Esophagus muscularis mucosa (tissue), 4 donors: ENCODE data around the gene TAS2R40. TPM values are rescaled to one million over a fixed set of nuclear protein-coding genes. Genes with fewer than 3 reads are reported as not detected.

ENCODE experiments used
- DNase-seq: peaks from one replicate; pipeline ENCODE4 v3.0.0-alpha.2; 2017; ENCODE audit errors: extremely low spot score
- H3K27ac ChIP-seq, 4 donors: fragments of 200-600 bp; sonication (generic); replicated peaks in 1 of 4; 1 replicate in 3 of 4; 2 replicates in 1 of 4; pipeline ENCODE4 v1.5.1; 2016 to 2019; ENCODE audit warnings: mild to moderate bottlenecking in 1 of 4
- H3K27me3 ChIP-seq, 4 donors: fragments of 200-600 bp; sonication (generic); one replicate each; pipeline versions ENCODE4 v1.5.1 to v1.6.0; 2016 to 2019
- H3K36me3 ChIP-seq, 4 donors: fragments of 200-600 bp; sonication (generic); one replicate each; pipeline ENCODE4 v1.5.1; 2016 to 2019
- H3K4me1 ChIP-seq, 4 donors: fragments of 200-600 bp; sonication (generic); one replicate each; pipeline ENCODE4 v1.5.1; 2016 to 2019
- H3K4me3 ChIP-seq, 4 donors: fragments of 200-600 bp; sonication (generic); 1 replicate in 2 of 4; 2 replicates in 2 of 4; pipeline ENCODE4 v1.5.1; 2016 to 2019; ENCODE audit warnings: mild to moderate bottlenecking in 4 of 4, moderate library complexity in 1 of 4
- H3K9me3 ChIP-seq, 4 donors: fragments of 200-600 bp; sonication (generic); 1 replicate in 3 of 4; 2 replicates in 1 of 4; pipeline ENCODE4 v1.5.1; 2016 to 2019
- CTCF ChIP-seq, 3 experiments: fragments of 200-600 bp in 2 of 3; fragments of 450-650 bp in 1 of 3; sonication (generic) in 2 of 3; IDR thresholded peaks; one replicate each; pipeline ENCODE4 v1.5.1; 2017 to 2019; ENCODE audit warnings: antibody characterized with exemption in 3 of 3, mild to moderate bottlenecking in 2 of 3, moderate library complexity in 1 of 3
- EP300 ChIP-seq: sonication (generic); formaldehyde crosslinking; IDR thresholded peaks from one replicate; pipeline ENCODE4 v1.6.1; 2017; ENCODE audit warnings: antibody characterized with exemption
- POLR2A ChIP-seq: fragments of 450-650 bp; IDR thresholded peaks from one replicate; pipeline ENCODE4 v1.6.1; 2017; ENCODE audit warnings: antibody characterized with exemption, moderate library complexity, mild to moderate bottlenecking, low read depth
- POLR2AphosphoS5 ChIP-seq, 2 donors: sonication (generic); formaldehyde crosslinking; IDR thresholded peaks; one replicate each; pipeline ENCODE4 v1.6.1; 2017; ENCODE audit warnings: antibody characterized with exemption in 2 of 2
- WGBS: methylation state at CpG from one replicate; pipeline ENCODE4 v1.1.5; 2018; 5-methylcytosine and 5-hydroxymethylcytosine counted together
- intact Hi-C: fragments of 100-400 bp; cut with DNase I; formaldehyde crosslinking; loops from one replicate; pipeline ENCODE4 v1.15.1; 2023
- total RNA-seq, 4 donors: library from RNA; depleted of rRNA; stranded (reverse); fragments of >200 nt; gene quantifications; one replicate each; pipeline versions ENCODE4 v1.1.0 to v1.2.1, GENCODE V29; 2016

The TAS2R40 gene
- total RNA-seq, 4 donors from 2014 or later, result not detected

DNA sequence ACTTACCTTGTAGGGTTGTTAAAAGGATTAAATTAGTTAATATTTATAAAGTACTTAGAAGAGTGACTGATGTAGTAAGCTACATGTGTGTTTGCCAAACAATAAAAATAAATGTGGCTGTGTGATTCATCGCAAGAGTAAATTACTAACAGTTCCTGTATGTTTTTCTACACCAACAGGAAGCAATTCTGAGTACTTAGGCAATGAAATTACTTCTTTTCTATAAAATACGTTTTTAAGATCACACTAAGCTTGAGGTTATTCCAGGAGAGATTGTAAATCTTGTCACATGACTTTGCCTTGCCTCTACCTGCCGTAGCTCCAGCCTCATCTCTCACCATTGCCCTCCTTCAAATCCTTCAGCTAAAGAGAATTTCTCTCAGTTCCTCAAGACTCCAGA is 23.3 kb downstream of the TAS2R40 start:
- intact Hi-C loops, result no loop called here
- 66% methylated on average over 3 of the region's 3 CpGs for WGBS
- no peak for DNase-seq

GRCh38 chr7:143247372-143247771 is 25.5 kb downstream of the TAS2R40 start:
- H3K4me3 ChIP-seq, result no peak overlapping the region
- intact Hi-C loops, result no loop called here
- WGBS, result 70% methylated on average over 1 of the region's 1 CpG
- no peak overlapping the region for H3K27ac ChIP-seq
- no peaks in the 10 kb centered on the region for H3K4me1 ChIP-seq
- H3K27me3 ChIP-seq, result no peaks in the 10 kb centered on the region
- TF ChIP-seq POLR2AphosphoS5 (IDR thresholded peaks at IDR 0.05) (no peak), CTCF (IDR thresholded peaks at IDR 0.05) (no peak), POLR2A (no peak), EP300 (no peak)
- DNase-seq, result no peak
- H3K9me3 ChIP-seq, result no peaks in the 10 kb centered on the region
- no peaks in the 10 kb centered on the region for H3K36me3 ChIP-seq

More for the DNA sequence above, 23.3 kb downstream of the TAS2R40 start:
- Histone ChIP-seq H3K4me3 (no peak overlapping the region), H3K9me3 (no peaks in the 10 kb centered on the region), H3K27me3 (no peaks in the 10 kb centered on the region), H3K4me1 (peaks cover 0 to 5% (median 3%) of the 10 kb centered on the region in 4 donors), H3K27ac (no peak overlapping the region), H3K36me3 (no peaks in the 10 kb centered on the region)
- TF ChIP-seq CTCF (IDR thresholded peaks at IDR 0.05) (no peak), POLR2A (no peak), POLR2AphosphoS5 (IDR thresholded peaks at IDR 0.05) (no peak), EP300 (no peak)

GRCh38 chr7:143248761-143249354 is 27.0 kb downstream of the TAS2R40 start:
- no peak for DNase-seq
- Histone ChIP-seq H3K4me3 (no peak overlapping the region), H3K36me3 (no peaks in the 10 kb centered on the region), H3K4me1 (no peaks in the 10 kb centered on the region), H3K9me3 (no peaks in the 10 kb centered on the region), H3K27ac (no peak overlapping the region), H3K27me3 (no peaks in the 10 kb centered on the region)
- TF ChIP-seq CTCF (IDR thresholded peaks at IDR 0.05) (no peak), POLR2A (no peak), POLR2AphosphoS5 (IDR thresholded peaks at IDR 0.05) (no peak), EP300 (no peak)
- 84% methylated on average over 2 of the region's 2 CpGs for WGBS
- intact Hi-C loops, result no loop called here

GRCh38 chr7:143250199-143250598 is 28.4 kb downstream of the TAS2R40 start:
- no peak overlapping the region for H3K27ac ChIP-seq
- TF ChIP-seq EP300 (no peak), POLR2A (no peak), POLR2AphosphoS5 (IDR thresholded peaks at IDR 0.05) (no peak), CTCF (IDR thresholded peaks at IDR 0.05) (no peak)
- no peaks in the 10 kb centered on the region for H3K9me3 ChIP-seq
- no peak for DNase-seq
- no peaks in the 10 kb centered on the region for H3K27me3 ChIP-seq
- H3K4me1 ChIP-seq, result no peaks in the 10 kb centered on the region
- intact Hi-C loops, result no loop called here
- H3K36me3 ChIP-seq, result no peaks in the 10 kb centered on the region
- no peak overlapping the region for H3K4me3 ChIP-seq

- no peaks in the 10 kb centered on the region for H3K4me1 ChIP-seq
- DNase-seq, result no peak
- WGBS, result 88% methylated on average over 1 of the region's 1 CpG
- no peak overlapping the region for H3K4me3 ChIP-seq
- no peaks in the 10 kb centered on the region for H3K27me3 ChIP-seq
- no peaks in the 10 kb centered on the region for H3K36me3 ChIP-seq
- TF ChIP-seq CTCF (IDR thresholded peaks at IDR 0.05) (no peak), POLR2AphosphoS5 (IDR thresholded peaks at IDR 0.05) (no peak), EP300 (no peak), POLR2A (no peak)
- no peak overlapping the region for H3K27ac ChIP-seq
- intact Hi-C loops, result no loop called here
- H3K9me3 ChIP-seq, result no peaks in the 10 kb centered on the region
These were observed 29.0 kb downstream of the TAS2R40 start for GRCh38 chr7:143250822-143251221.
